Chondrocyte (in vitro differentiated cells): Measurements from ENCODE around the gene THOC2. TPM values are rescaled to one million over a fixed set of nuclear protein-coding genes. Genes with fewer than 3 reads are reported as not detected.

ENCODE experiments used
- DNase-seq: peaks from one replicate; pipeline ENCODE4 v3.0.0; 2021; ENCODE audit warnings: mixed read lengths, low spot score
- H3K27ac Mint-ChIP-seq: one replicate; pipeline ENCODE4 v1.8.0; 2021; ENCODE audit warnings: mild to moderate bottlenecking, moderate library complexity, mixed read lengths; ENCODE audit not compliant: unreplicated experiment
- H3K27me3 Mint-ChIP-seq: 2 replicates; pipeline ENCODE4 v1.8.0; 2021; ENCODE audit warnings: low read depth, mixed read lengths
- H3K36me3 Mint-ChIP-seq: 2 replicates; pipeline ENCODE4 v1.8.0; 2021; ENCODE audit warnings: low read depth, mixed read lengths
- H3K4me1 Mint-ChIP-seq: 2 replicates; pipeline ENCODE4 v1.8.0; 2021; ENCODE audit warnings: low read depth, mild to moderate bottlenecking, mixed read lengths
- H3K4me3 Mint-ChIP-seq: one replicate; pipeline ENCODE4 v1.8.0; 2021; ENCODE audit warnings: mild to moderate bottlenecking, moderate library complexity, mixed read lengths; ENCODE audit not compliant: unreplicated experiment
- H3K9me3 Mint-ChIP-seq: 2 replicates; pipeline ENCODE4 v1.8.0; 2021; ENCODE audit warnings: low read depth, mixed read lengths
- CTCF ChIP-seq: fragments of 200-600 bp; sonication (generic); IDR thresholded peaks from 2 replicates; pipeline ENCODE4 v1.5.0; 2021; ENCODE audit warnings: antibody characterized with exemption, mild to moderate bottlenecking, moderate library complexity
- total RNA-seq: library from RNA; stranded (reverse); gene quantifications from 3 replicates; pipeline ENCODE4 v1.2.1, GENCODE V29; 2021

The THOC2 gene
- total RNA-seq, 1 donor from 2014 or later, result 50.1 TPM

DNA sequence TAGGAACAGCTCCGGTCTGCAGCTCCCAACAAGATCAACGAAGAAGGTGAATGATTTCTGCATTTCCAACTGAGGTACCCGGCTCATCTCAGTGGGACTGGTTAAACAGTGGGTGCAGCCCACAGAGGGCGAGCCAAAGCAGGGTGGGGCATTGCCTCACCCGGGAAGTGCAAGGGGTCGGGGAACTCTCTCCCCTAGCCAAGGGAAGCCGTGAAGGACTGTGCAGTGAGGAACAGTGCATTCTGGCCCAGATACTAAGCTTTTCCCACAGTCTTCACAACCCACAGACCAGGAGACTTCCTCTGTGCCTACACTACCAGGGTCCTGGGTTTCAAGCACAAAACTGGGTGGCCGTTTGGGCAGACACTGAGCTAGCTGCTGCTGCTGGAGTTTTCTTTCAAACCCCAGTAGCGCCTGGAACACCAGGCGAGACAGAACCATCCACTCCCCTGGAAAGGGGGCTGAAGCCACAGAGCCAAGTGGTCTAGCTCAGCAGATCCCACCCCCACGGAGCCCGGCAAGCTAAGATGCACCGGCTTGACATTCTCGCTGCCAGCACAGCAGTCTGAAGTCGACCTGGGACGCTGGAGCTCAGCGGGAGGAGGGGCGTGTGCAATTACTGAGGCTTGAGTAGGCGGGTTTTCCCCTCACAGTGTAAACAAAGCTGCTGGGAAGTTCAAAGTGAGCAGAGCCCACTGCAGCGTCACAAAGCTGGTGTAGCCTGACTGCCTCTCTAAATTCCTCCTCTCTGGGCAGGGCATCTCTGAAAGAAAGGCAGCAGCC lies 84.6 kb downstream of the THOC2 start:
- H3K36me3 Mint-ChIP-seq, result peaks cover 3% of the 10 kb centered on the region
- H3K4me3 Mint-ChIP-seq, result no peak overlapping the region
- H3K9me3 Mint-ChIP-seq, result peaks cover 16% of the 10 kb centered on the region
- no peaks in the 10 kb centered on the region for H3K27me3 Mint-ChIP-seq
- peaks cover 14% of the 10 kb centered on the region for H3K4me1 Mint-ChIP-seq
- peak overlapping the region; percentile 27 for H3K27ac Mint-ChIP-seq
- DNase-seq, result no peak
- TF ChIP-seq CTCF, result no peak

DNA sequence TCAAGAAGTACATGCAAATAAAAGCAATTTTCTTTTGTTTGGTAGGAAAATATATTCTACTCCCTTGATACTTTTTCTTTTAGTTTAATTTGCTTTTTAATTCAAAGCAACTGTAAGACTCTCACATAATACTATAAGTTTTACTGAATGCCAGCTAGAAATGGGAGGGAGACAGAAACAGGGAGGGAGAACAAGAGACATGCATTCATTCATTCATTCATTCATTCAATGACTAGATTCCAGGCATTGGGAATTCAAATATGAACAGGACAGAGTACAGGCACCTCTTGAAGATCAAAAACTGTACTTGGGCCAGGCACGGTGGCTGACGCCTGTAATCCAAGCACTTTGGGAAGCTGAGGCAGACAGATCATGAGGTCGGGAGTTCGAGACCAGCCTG lies 85.6 kb downstream of the THOC2 start:
- H3K27ac Mint-ChIP-seq, result no peak overlapping the region
- TF ChIP-seq CTCF, result no peak
- H3K4me1 Mint-ChIP-seq, result peaks cover 14% of the 10 kb centered on the region
- H3K27me3 Mint-ChIP-seq, result no peaks in the 10 kb centered on the region
- no peak for DNase-seq
- peaks cover 14% of the 10 kb centered on the region for H3K9me3 Mint-ChIP-seq
- peaks cover 3% of the 10 kb centered on the region for H3K36me3 Mint-ChIP-seq
- no peak overlapping the region for H3K4me3 Mint-ChIP-seq

DNA sequence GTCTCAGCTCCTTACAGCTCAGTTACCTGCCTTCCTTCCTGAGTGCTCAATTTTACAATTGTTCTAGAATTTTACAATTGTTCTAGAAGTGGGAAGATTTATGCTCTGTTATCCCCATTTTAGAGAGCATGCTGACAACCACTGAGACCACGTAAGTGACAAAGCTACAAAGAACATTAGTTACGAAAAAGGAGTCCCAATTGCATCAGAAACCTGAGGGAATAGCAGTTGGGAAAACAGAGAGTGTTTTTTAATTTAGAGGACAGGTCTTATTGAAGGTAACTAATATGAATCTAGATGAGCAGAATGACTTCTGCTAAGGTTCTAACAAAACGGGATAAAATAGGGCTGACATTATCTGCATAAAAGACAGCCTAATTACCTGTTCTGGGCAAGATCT lies 103.3 kb downstream of the THOC2 start:
- no peak overlapping the region for H3K4me3 Mint-ChIP-seq
- DNase-seq, result no peak
- H3K4me1 Mint-ChIP-seq, result peaks cover 12% of the 10 kb centered on the region
- peaks cover 10% of the 10 kb centered on the region for H3K9me3 Mint-ChIP-seq
- H3K36me3 Mint-ChIP-seq, result peaks cover 5% of the 10 kb centered on the region
- no peaks in the 10 kb centered on the region for H3K27me3 Mint-ChIP-seq
- TF ChIP-seq CTCF, result no peak
- no peak overlapping the region for H3K27ac Mint-ChIP-seq

GRCh38 chrX:123626962-123627361 lies 105.9 kb downstream of the THOC2 start:
- DNase-seq, result no peak
- TF ChIP-seq CTCF, result no peak
- Mint-ChIP-seq H3K9me3 (peaks cover 15% of the 10 kb centered on the region), H3K36me3 (peaks cover 8% of the 10 kb centered on the region), H3K4me1 (peaks cover 12% of the 10 kb centered on the region), H3K27me3 (no peaks in the 10 kb centered on the region), H3K27ac (no peak overlapping the region), H3K4me3 (no peak overlapping the region)

DNA sequence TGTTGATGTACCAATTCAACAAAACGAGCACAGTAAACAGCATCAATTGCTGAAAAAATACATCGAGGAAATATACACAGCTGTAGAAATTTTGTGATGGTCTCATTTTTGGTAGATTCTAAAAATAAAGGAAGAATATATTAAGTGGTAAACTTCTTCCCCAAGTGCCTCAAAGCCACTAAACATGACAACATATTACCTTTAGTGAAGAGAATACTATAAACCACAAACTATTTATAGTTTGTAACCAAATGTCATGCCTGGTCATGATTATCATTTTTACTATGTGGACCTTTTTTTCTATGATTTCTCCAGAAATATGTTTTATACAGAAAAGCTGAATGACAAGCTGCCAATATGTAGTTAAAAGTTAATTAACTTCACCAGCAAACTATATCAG lies 106.9 kb downstream of the THOC2 start:
- peaks cover 10% of the 10 kb centered on the region for H3K36me3 Mint-ChIP-seq
- no peak overlapping the region for H3K27ac Mint-ChIP-seq

More for the DNA sequence above, 106.9 kb downstream of the THOC2 start:
- TF ChIP-seq CTCF, result no peak
- peaks cover 12% of the 10 kb centered on the region for H3K4me1 Mint-ChIP-seq
- H3K9me3 Mint-ChIP-seq, result peaks cover 12% of the 10 kb centered on the region
- no peaks in the 10 kb centered on the region for H3K27me3 Mint-ChIP-seq
- no peak for DNase-seq
- no peak overlapping the region for H3K4me3 Mint-ChIP-seq
